HEK293 (cell line): ENCODE data around the gene LAT.
A peak's percentile ranks its signal among the peaks of the same experiment; 100 is the strongest.

Experiments used
- CTCF ChIA-PET: fragments of 350-600 bp; formaldehyde crosslinking; extraction: SDS; loops from one replicate; lab custom pipeline; 2021; ENCODE audit warnings: antibody characterized with exemption; lab: Yijun Ruan, JAX
- POLR2A ChIA-PET: fragments of 300-600 bp; formaldehyde crosslinking; extraction: SDS; loops from one replicate; lab custom pipeline; 2020; ENCODE audit warnings: antibody characterized with exemption, inconsistent platforms; lab: Yijun Ruan, JAX
- H3K27ac ChIP-seq: fragments of 200-500 bp; sonication (Bioruptor generic); 2 replicates; pipeline ENCODE4 v1.5.1; 2014; ENCODE audit warnings: low read depth, low read length, control low read depth, inconsistent platforms; ENCODE audit errors: extremely low read depth
- H3K36me3 ChIP-seq, 2 experiments: fragments of 200-500 bp in 1 of 2; sonication (Bioruptor generic) in 1 of 2; 1 replicate in 1 of 2; 2 replicates in 1 of 2; pipeline ENCODE4 v1.5.1; 2014 to 2017; ENCODE audit warnings: inconsistent platforms in 2 of 2, low read length in 2 of 2; ENCODE audit not compliant: control insufficient read depth in 2 of 2, insufficient read depth in 1 of 2
- H3K4me1 ChIP-seq: fragments of 200-500 bp; sonication (Bioruptor generic); 2 replicates; pipeline ENCODE4 v1.5.1; 2014; ENCODE audit warnings: mild to moderate bottlenecking, low read length, inconsistent platforms; ENCODE audit not compliant: control insufficient read depth, insufficient read depth
- H3K4me3 ChIP-seq: 2 replicates; pipeline ENCODE4 v1.5.1; 2011; ENCODE audit warnings: low read depth, mild to moderate bottlenecking, control low read depth, low read length, moderate library complexity
- H3K9me3 ChIP-seq: fragments of 200-500 bp; sonication (Bioruptor generic); 2 replicates; pipeline ENCODE4 v1.5.1; 2014; ENCODE audit warnings: low read depth, low read length, inconsistent platforms; ENCODE audit not compliant: control insufficient read depth, insufficient read depth
- BCL11A ChIP-seq: fragments of 450-650 bp; formaldehyde crosslinking; IDR thresholded peaks from 2 replicates; pipeline ENCODE4 v1.5.1; 2016; ENCODE audit warnings: low read depth, missing biosample characterization, missing genetic modification characterization
- ELK4 ChIP-seq: IDR thresholded peaks from 2 replicates; pipeline ENCODE4 v1.6.1; 2011; ENCODE audit warnings: mild to moderate bottlenecking, low read depth, low read length, borderline replicate concordance
- HOXC10 ChIP-seq: sonication (generic); formaldehyde crosslinking; IDR thresholded peaks from 2 replicates; pipeline ENCODE4 v1.8.1; 2023; ENCODE audit warnings: mild to moderate bottlenecking, missing genetic modification reagents
- KLF16 ChIP-seq: fragments of 450-650 bp; formaldehyde crosslinking; IDR thresholded peaks from 2 replicates; pipeline ENCODE4 v1.5.1; 2017; ENCODE audit warnings: missing biosample characterization, missing genetic modification characterization
- KLF17 ChIP-seq: fragments of 450-650 bp; formaldehyde crosslinking; IDR thresholded peaks from 2 replicates; pipeline ENCODE4 v1.5.1; 2016; ENCODE audit warnings: missing biosample characterization, missing genetic modification characterization
- REPIN1 ChIP-seq: fragments of 450-650 bp; formaldehyde crosslinking; IDR thresholded peaks from 2 replicates; pipeline ENCODE4 v1.5.1; 2017; ENCODE audit warnings: missing biosample characterization, missing genetic modification characterization, low read depth
- REST ChIP-seq: fragments of 450-650 bp; formaldehyde crosslinking; IDR thresholded peaks from 2 replicates; pipeline ENCODE4 v1.5.1; 2016; ENCODE audit warnings: missing biosample characterization, missing genetic modification characterization
- SCRT2 ChIP-seq: fragments of 450-650 bp; formaldehyde crosslinking; IDR thresholded peaks from 2 replicates; pipeline ENCODE4 v1.5.1; 2016; ENCODE audit warnings: missing biosample characterization, missing genetic modification characterization
- TCF7L2 ChIP-seq: IDR thresholded peaks from 2 replicates; pipeline ENCODE4 v1.6.1; 2011; ENCODE audit warnings: low read depth, mild to moderate bottlenecking, inconsistent platforms, low read length, moderate library complexity, borderline replicate concordance
- ZBTB44 ChIP-seq: fragments of 450-650 bp; IDR thresholded peaks from 2 replicates; pipeline ENCODE4 v1.5.1; 2018; ENCODE audit warnings: missing biosample characterization, mild to moderate bottlenecking, missing genetic modification characterization
- ZBTB7A ChIP-seq: fragments of 450-650 bp; formaldehyde crosslinking; IDR thresholded peaks from 2 replicates; pipeline ENCODE4 v1.5.1; 2016; ENCODE audit warnings: low read depth, missing biosample characterization, missing genetic modification characterization
- ZNF146 ChIP-seq: fragments of 450-650 bp; formaldehyde crosslinking; IDR thresholded peaks from 2 replicates; pipeline ENCODE4 v1.5.1; 2016; ENCODE audit warnings: missing biosample characterization, missing genetic modification characterization
- ZNF18 ChIP-seq: fragments of 450-650 bp; formaldehyde crosslinking; IDR thresholded peaks from 2 replicates; pipeline ENCODE4 v1.5.1; 2016; ENCODE audit warnings: missing biosample characterization, missing genetic modification characterization
- ZNF221 ChIP-seq: fragments of 450-650 bp; formaldehyde crosslinking; IDR thresholded peaks from 2 replicates; pipeline ENCODE4 v1.5.1; 2017; ENCODE audit warnings: missing biosample characterization, missing genetic modification characterization, borderline replicate concordance
- ZNF223 ChIP-seq: fragments of 450-650 bp; formaldehyde crosslinking; IDR thresholded peaks from 2 replicates; pipeline ENCODE4 v1.5.1; 2016; ENCODE audit warnings: missing biosample characterization, missing genetic modification characterization
- ZNF266 ChIP-seq: fragments of 450-650 bp; formaldehyde crosslinking; IDR thresholded peaks from 2 replicates; pipeline ENCODE4 v1.5.1; 2016; ENCODE audit warnings: missing biosample characterization, missing genetic modification characterization, low read depth
- ZNF354C ChIP-seq: fragments of 450-650 bp; formaldehyde crosslinking; IDR thresholded peaks from 2 replicates; pipeline ENCODE4 v1.5.1; 2016; ENCODE audit warnings: missing biosample characterization, missing genetic modification characterization, low read depth, borderline replicate concordance
- ZNF366 ChIP-seq: fragments of 450-650 bp; formaldehyde crosslinking; conservative IDR thresholded peaks from 2 replicates; pipeline ENCODE4 v1.5.1; 2016; ENCODE audit warnings: missing biosample characterization, missing genetic modification characterization
- ZNF398 ChIP-seq: fragments of 450-650 bp; formaldehyde crosslinking; IDR thresholded peaks from 2 replicates; pipeline ENCODE4 v1.5.1; 2017; ENCODE audit warnings: missing biosample characterization, missing genetic modification characterization
- ZNF433 ChIP-seq: fragments of 450-650 bp; formaldehyde crosslinking; IDR thresholded peaks from 2 replicates; pipeline ENCODE4 v1.5.1; 2016; ENCODE audit warnings: missing biosample characterization, missing genetic modification characterization, low read depth
- ZNF560 ChIP-seq: fragments of 450-650 bp; formaldehyde crosslinking; IDR thresholded peaks from 2 replicates; pipeline ENCODE4 v1.5.1; 2017; ENCODE audit warnings: missing biosample characterization, missing genetic modification characterization, borderline replicate concordance
- ZNF585B ChIP-seq: fragments of 450-650 bp; formaldehyde crosslinking; IDR thresholded peaks from 2 replicates; pipeline ENCODE4 v1.5.1; 2016; ENCODE audit warnings: missing biosample characterization, missing genetic modification characterization
- ZNF600 ChIP-seq: fragments of 450-650 bp; formaldehyde crosslinking; IDR thresholded peaks from 2 replicates; pipeline ENCODE4 v1.5.1; 2016; ENCODE audit warnings: missing biosample characterization, missing genetic modification characterization
- ZNF658 ChIP-seq: fragments of 450-650 bp; formaldehyde crosslinking; IDR thresholded peaks from 2 replicates; pipeline ENCODE4; 2016; ENCODE audit warnings: missing biosample characterization, missing genetic modification characterization
- ZNF791 ChIP-seq: fragments of 450-650 bp; formaldehyde crosslinking; IDR thresholded peaks from 2 replicates; pipeline ENCODE4 v1.5.1; 2016; ENCODE audit warnings: missing biosample characterization, missing genetic modification characterization
- ZNF792 ChIP-seq: fragments of 450-650 bp; formaldehyde crosslinking; IDR thresholded peaks from 2 replicates; pipeline ENCODE4 v1.5.1; 2016; ENCODE audit warnings: missing biosample characterization, missing genetic modification characterization

LAT gene

GRCh38 chr16:28974437-28975157, 10.3 kb upstream of the LAT start, which contains the start of gene SPNS1 (continued):
- TF ChIP-seq ZNF600, result peak; percentile 50
- peak; percentile 58; the same call in 1 of the 2 replicates for TF ChIP-seq ZBTB7A (tag by site-specific recombination)
- TF ChIP-seq ZNF433 (tag by site-specific recombination), result no peak
- TF ChIP-seq ZNF18 (tag by site-specific recombination), result 0 out of 2 replicates have a peak, but pooled peaks have one; percentile 56
- TF ChIP-seq ZNF791 (tag by site-specific recombination), result no peak
- no peak for TF ChIP-seq BCL11A (tag by site-specific recombination)
- no peak for TF ChIP-seq ZNF585B
- TF ChIP-seq ZNF560, result no peak
- TF ChIP-seq TCF7L2, result no peak
- no peak for TF ChIP-seq ZNF221
- TF ChIP-seq ZNF266, result no peak
- TF ChIP-seq KLF17 (tag by site-specific recombination), result peak; percentile 95
- peak; percentile 92 for TF ChIP-seq KLF16 (tag by site-specific recombination)
- peak; percentile 66; the same call in 1 of the 2 replicates for TF ChIP-seq ZBTB44 (tag by site-specific recombination)
- TF ChIP-seq REPIN1 (tag by site-specific recombination), result no peak
- no peak for TF ChIP-seq ZNF354C
- TF ChIP-seq ZNF223, result no peak
- TF ChIP-seq ZNF792 (tag by site-specific recombination), result no peak

GRCh38 chr16:28975158-28975599, 9.7 kb upstream of the LAT start:
- CTCF ChIA-PET, result interaction anchor here (0.7 kb wide), 1 partner anchor 451 kb away, joined by 3 read pairs; no protein-coding TSS in a partner anchor
- POLR2A ChIA-PET, result no interaction called here
- Histone ChIP-seq H3K9me3 (no peaks in the 10 kb centered on the region), H3K36me3 (peaks cover 0 to 26% of the 10 kb centered on the region in 2 experiments; a peak in 1 of 3 replicates), H3K27ac (no peak overlapping the region), H3K4me3 (peak overlapping the region; percentile 97), H3K4me1 (no peaks in the 10 kb centered on the region)
- TF ChIP-seq SCRT2 (tag by site-specific recombination), result no peak
- no peak for TF ChIP-seq ZNF146 (tag by site-specific recombination)
- no peak for TF ChIP-seq HOXC10
- TF ChIP-seq ZNF398 (tag by site-specific recombination), result no peak
- no peak for TF ChIP-seq REST (tag by site-specific recombination)
- TF ChIP-seq ZNF366 (tag by site-specific recombination), result no peak
- TF ChIP-seq ZNF658 (tag by site-specific recombination), result no peak
- no peak for TF ChIP-seq ELK4
